Stomach (tissue), 9 donors: Measurements from ENCODE around the gene USP8. TPM values are rescaled to one million over a fixed set of nuclear protein-coding genes. Genes with fewer than 3 reads are reported as not detected.

Experiments
- DNase-seq, 2 donors: peaks; one replicate each; pipeline versions ENCODE4 v3.0.0 to v3.0.0-alpha.2; 2013 to 2019
- H3K27ac ChIP-seq, 5 donors: fragments of 200-600 bp in 4 of 5; sonication (generic) in 4 of 5; one replicate each; pipeline ENCODE4 v1.5.1; 2013 to 2019; ENCODE audit warnings: mild to moderate bottlenecking in 1 of 5, moderate library complexity in 1 of 5
- H3K27me3 ChIP-seq, 3 donors: fragments of 200-600 bp; sonication (generic); one replicate each; pipeline ENCODE4 v1.5.1; 2017 to 2019; ENCODE audit warnings: mixed run types in 1 of 3
- H3K36me3 ChIP-seq, 4 donors: fragments of 200-600 bp; sonication (generic); 1 replicate in 3 of 4; 2 replicates in 1 of 4; pipeline ENCODE4 v1.5.1; 2016 to 2019
- H3K4me1 ChIP-seq, 4 donors: fragments of 200-600 bp; sonication (generic); one replicate each; pipeline ENCODE4 v1.5.1; 2016 to 2019
- H3K4me3 ChIP-seq, 4 donors: fragments of 200-600 bp; sonication (generic) in 3 of 4; one replicate each; pipeline ENCODE4 v1.5.1; 2016 to 2019; ENCODE audit warnings: mild to moderate bottlenecking in 1 of 4
- H3K9me3 ChIP-seq, 4 donors: fragments of 200-600 bp; sonication (generic); one replicate each; pipeline ENCODE4 v1.5.1; 2016 to 2019
- EP300 ChIP-seq: sonication (generic); formaldehyde crosslinking; IDR thresholded peaks from one replicate; pipeline ENCODE4 v1.6.1; 2017; ENCODE audit warnings: antibody characterized with exemption
- POLR2A ChIP-seq, 4 donors: fragments of 450-650 bp; IDR thresholded peaks; one replicate each; pipeline ENCODE4 v1.6.1; 2016; ENCODE audit warnings: antibody characterized with exemption in 4 of 4, control low read depth in 2 of 4, mild to moderate bottlenecking in 1 of 4, moderate library complexity in 1 of 4
- POLR2AphosphoS5 ChIP-seq, 3 donors: sonication (generic); formaldehyde crosslinking; IDR thresholded peaks; one replicate each; pipeline ENCODE4 v1.6.1; 2016; ENCODE audit warnings: antibody characterized with exemption in 3 of 3
- WGBS, 5 donors: extraction: QIAGEN DNeasy Blood & Tissue Kit in 3 of 5; methylation state at CpG; one replicate each; pipeline versions ENCODE4 v1.1.5 to v1.1.7; 2013 to 2018; 5-methylcytosine and 5-hydroxymethylcytosine counted together
- intact Hi-C: fragments of 100-400 bp; cut with DNase I; formaldehyde crosslinking; loops from one replicate; pipeline ENCODE4 v1.15.1; 2023; ENCODE audit warnings: low total_unique reads
- polyA plus RNA-seq, 3 donors: library from polyadenylated mRNA; stranded (reverse); fragments of 200-250 nt; gene quantifications; one replicate each; pipeline ENCODE4 v1.2.3, GENCODE V29; 2013
- total RNA-seq, 5 donors: library from RNA; depleted of rRNA; stranded (reverse); fragments of >200 nt; gene quantifications; one replicate each; pipeline versions ENCODE4 v1.1.0 to v1.2.3, GENCODE V29; 2014 to 2016
- TF ChIP-seq, protein P1 (sequence below), 7 experiments: fragments of 450-650 bp in 4 of 7; fragments of 200-600 bp in 3 of 7; sonication (generic) in 3 of 7; IDR thresholded peaks; one replicate each; pipeline ENCODE4 v1.5.1; 2016 to 2019; ENCODE audit warnings: antibody characterized with exemption in 7 of 7, control low read depth in 2 of 7, mild to moderate bottlenecking in 1 of 7
- donor health status: healthy with polysubstance abuse.
- donor health status: Bipolar disorder and iron deficiency.
- donor health status: healthy.

Gene USP8
- total and polyA plus RNA-seq, 8 donors = 13.7 to 73.9 (median 30.1) TPM

- Histone ChIP-seq H3K9me3 (no peaks in the 10 kb centered on the region), H3K4me3 (no peak overlapping the region), H3K36me3 (peaks cover 12 to 87% (median 80%) of the 10 kb centered on the region in 4 donors), H3K4me1 (no peaks in the 10 kb centered on the region), H3K27ac (no peak overlapping the region), H3K27me3 (no peaks in the 10 kb centered on the region)
- TF ChIP-seq POLR2A (IDR thresholded peaks at IDR 0.05) = no peak
- TF ChIP-seq, protein P1, sequence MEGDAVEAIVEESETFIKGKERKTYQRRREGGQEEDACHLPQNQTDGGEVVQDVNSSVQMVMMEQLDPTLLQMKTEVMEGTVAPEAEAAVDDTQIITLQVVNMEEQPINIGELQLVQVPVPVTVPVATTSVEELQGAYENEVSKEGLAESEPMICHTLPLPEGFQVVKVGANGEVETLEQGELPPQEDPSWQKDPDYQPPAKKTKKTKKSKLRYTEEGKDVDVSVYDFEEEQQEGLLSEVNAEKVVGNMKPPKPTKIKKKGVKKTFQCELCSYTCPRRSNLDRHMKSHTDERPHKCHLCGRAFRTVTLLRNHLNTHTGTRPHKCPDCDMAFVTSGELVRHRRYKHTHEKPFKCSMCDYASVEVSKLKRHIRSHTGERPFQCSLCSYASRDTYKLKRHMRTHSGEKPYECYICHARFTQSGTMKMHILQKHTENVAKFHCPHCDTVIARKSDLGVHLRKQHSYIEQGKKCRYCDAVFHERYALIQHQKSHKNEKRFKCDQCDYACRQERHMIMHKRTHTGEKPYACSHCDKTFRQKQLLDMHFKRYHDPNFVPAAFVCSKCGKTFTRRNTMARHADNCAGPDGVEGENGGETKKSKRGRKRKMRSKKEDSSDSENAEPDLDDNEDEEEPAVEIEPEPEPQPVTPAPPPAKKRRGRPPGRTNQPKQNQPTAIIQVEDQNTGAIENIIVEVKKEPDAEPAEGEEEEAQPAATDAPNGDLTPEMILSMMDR (IDR thresholded peaks at IDR 0.05) = no peak
- no peak for TF ChIP-seq POLR2AphosphoS5 (IDR thresholded peaks at IDR 0.05)
- TF ChIP-seq EP300 = no peak
- intact Hi-C loops = no loop called here
- DNase-seq = no peak
These were observed 28.7 kb downstream of the USP8 start for GRCh38 chr15:50452927-50453326.

DNA sequence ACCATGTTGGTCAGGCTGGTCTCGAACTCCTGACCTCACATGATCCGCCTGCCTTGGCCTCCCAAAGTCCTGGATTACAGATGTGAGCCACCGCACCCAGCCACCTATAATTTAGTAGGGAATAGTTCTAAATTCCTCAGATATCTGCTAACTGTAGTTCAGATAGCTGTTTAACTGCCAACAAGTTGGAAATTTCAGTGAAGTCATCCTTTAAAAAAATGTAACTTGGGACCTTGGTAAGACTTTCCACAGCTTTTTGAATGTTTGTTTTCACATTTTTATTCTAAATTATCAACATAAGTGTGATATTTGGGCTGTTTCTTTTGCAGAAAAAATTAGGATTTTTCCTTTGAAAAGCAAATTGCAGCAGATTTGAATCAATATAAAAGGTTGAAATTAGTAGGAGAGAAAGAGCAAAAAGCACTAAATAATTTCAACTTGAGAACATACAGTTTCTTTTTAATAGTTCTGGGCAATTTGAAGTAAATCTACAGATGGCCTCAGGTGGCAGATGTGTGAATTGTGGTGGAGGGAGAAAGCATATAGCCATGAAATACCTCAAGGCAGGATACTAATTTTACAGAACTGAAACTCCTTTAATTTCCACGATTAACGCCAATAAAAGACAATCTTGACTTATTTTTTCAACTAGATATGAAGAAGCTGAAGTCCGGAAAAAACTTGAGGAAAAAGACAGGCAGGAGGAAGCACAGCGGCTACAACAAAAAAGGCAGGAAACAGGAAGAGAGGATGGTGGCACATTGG, 34.3 kb downstream of the USP8 start:
- peaks cover 40 to 93% (median 88%) of the 10 kb centered on the region in 4 donors for H3K36me3 ChIP-seq
- H3K4me3 ChIP-seq = no peak overlapping the region
- TF ChIP-seq POLR2AphosphoS5 (IDR thresholded peaks at IDR 0.05) (no peak), POLR2A (IDR thresholded peaks at IDR 0.05) (no peak), EP300 (no peak)
- TF ChIP-seq, protein P1 (IDR thresholded peaks at IDR 0.05) = no peak
- intact Hi-C loops = no loop called here
- no peaks in the 10 kb centered on the region for H3K27me3 ChIP-seq
- 88 to 95% (median 93%) methylated on average over 7 of the region's 7 CpGs for WGBS, 5 donors
- no peaks in the 10 kb centered on the region for H3K9me3 ChIP-seq
- DNase-seq = no peak
- no peak overlapping the region for H3K27ac ChIP-seq
- H3K4me1 ChIP-seq = peaks cover 0 to 7% (median 2%) of the 10 kb centered on the region in 4 donors

DNA sequence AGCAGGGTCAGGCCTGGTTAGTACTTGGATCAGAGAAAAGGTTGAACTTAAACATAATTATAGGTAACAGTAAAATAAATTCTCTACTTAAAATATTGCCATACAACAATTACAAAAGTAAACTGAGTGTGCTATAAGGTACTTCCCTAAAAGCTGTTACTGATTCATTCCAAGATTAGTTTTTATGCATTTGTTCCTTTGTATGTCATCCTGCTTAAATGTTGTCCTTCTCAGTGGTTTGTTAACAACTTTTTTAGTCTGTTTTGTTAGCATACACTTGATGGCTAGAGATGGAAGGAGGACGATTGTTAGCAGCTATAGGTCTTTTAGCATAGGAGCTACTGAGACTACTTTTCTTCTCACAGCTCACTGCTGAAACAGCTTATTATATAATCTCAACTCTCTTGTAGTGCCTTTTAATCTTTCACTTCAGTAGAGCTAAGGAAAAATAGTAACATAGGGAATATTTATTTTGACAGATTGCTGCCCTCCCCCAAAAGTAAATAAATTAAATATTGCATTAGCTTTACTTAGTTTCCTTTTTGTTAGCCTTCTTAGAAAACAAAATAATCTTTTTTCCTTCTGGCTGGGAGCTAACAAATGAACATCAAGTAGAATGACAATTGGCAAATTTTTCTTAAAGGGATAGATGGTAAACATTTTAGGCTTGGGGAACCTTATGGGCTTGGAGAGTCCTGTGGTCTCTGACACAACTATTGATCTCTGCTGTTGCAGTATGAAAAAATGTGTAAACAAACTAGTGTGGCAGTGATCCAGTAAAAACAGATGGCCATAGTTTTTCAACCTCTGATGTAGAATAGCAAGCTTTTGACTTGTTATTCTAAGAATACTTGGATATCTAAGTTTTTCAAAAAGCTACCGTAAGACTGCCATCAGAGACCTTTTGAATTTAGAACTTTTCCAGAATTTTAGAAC, 39.5 kb downstream of the USP8 start:
- intact Hi-C loops = no loop called here
- H3K9me3 ChIP-seq = no peaks in the 10 kb centered on the region
- H3K36me3 ChIP-seq = peaks cover 38 to 96% (median 90%) of the 10 kb centered on the region in 4 donors
- DNase-seq = peak in 1 of 2 donors; percentile 22
- H3K4me3 ChIP-seq = no peak overlapping the region
- WGBS, 5 donors = 42 to 54% (median 46%) methylated on average over 2 of the region's 2 CpGs
- peaks cover 0 to 18% (median 5%) of the 10 kb centered on the region in 4 donors for H3K4me1 ChIP-seq
- H3K27ac ChIP-seq = peak overlapping the region in 1 of 5 donors; percentile 16
- H3K27me3 ChIP-seq = no peaks in the 10 kb centered on the region
- TF ChIP-seq EP300 (no peak), POLR2AphosphoS5 (IDR thresholded peaks at IDR 0.05) (no peak), POLR2A (IDR thresholded peaks at IDR 0.05) (no peak)
- TF ChIP-seq, protein P1 (IDR thresholded peaks at IDR 0.05) = no peak

DNA sequence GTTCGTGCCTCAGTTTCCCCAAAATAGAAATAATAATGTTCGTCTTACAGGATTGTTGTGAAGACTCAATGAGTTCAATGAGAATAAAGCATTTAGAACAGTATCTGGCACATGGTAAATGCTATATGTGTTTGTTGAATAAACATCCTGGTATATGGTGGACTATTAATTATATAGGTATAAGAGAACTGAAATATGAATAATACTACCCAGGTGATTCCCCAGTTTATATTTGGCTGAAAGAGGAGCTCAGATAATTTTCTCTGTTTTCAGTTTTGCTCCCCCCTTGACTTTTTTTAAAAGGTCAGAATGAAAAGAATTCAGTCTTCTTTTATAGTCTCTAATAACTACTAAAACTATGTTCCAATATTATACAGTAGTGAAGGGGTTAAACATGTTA, 46.9 kb downstream of the USP8 start:
- Histone ChIP-seq H3K4me1 (no peaks in the 10 kb centered on the region), H3K27me3 (no peaks in the 10 kb centered on the region), H3K36me3 (peaks cover 23 to 99% (median 95%) of the 10 kb centered on the region in 4 donors), H3K4me3 (no peak overlapping the region), H3K9me3 (no peaks in the 10 kb centered on the region), H3K27ac (no peak overlapping the region)
- intact Hi-C loops = no loop called here
- TF ChIP-seq EP300 = no peak
- TF ChIP-seq, protein P1 (IDR thresholded peaks at IDR 0.05) = no peak
- WGBS, 5 donors = 79 to 95% (median 86%) methylated on average over 2 of the region's 2 CpGs
- DNase-seq = no peak
